GM19043 (cell line): Measurements from ENCODE around the gene ADCY5.

Experiments used
- ATAC-seq: cut with Tn5 transposase; IDR thresholded peaks from one replicate; pipeline ENCODE4 v1.9.1; 2021; ENCODE audit warnings: low read depth; ENCODE audit not compliant: unreplicated experiment

ADCY5 gene

DNA sequence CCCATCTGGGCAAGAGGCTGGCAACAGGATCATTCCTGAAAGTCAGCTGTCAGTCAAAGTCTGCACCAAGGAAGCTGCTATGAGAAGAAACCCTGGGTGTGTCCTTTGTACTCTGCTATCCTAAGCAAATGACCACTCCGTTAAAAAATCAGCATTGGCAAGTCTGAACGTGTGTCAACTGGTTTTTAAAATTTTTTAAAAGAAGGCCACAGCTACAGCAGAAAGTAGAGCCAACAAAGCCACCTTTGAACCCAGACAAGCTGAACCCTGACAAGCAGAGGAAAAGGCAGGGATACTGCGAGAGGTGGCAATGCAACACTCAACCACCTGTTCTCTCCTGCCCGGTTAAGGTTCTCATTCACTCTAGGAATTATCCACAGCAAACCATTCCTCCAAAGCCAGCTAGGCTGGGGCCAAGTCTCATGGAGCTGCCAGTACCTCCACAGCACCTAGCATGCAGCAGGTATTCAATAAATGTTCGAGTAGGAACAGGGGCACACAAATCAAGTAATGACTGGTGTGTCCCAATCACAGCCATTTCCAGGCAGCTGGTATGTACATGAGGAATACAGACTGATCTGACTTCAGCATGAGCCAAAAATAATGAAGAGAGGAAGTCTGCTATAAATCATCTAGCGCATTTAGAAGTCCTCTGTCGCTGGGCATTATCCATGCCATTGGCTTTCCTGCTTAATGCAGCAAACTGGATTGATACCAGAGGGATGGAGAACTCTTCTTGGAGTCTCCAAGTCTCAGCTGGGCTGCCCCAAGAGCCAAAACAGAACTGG lies 76.0 kb downstream of the ADCY5 start:
- no peak for ATAC-seq

GRCh38 chr3:123371859-123372685 lies 76.8 kb downstream of the ADCY5 start:
- no peak for ATAC-seq

DNA sequence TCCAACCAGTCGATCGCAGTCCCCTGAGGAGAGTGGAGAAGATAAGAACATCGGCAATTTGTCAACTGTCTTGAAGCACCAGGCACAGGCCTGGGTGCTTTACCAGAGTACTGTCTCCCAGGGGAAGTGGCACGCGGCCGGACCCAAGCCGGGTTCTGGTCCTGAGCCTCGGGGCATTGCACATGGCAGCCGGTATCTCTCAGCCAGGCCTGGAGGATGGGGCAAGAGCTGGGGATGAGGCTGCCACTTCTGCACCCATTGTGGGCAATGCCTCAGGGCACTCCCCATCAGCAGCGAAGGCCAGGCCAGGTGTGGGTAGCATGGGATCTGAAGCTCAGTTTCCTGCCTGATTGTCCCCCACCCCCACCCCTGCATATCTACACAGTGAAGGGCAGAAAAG lies 77.5 kb downstream of the ADCY5 start:
- no peak for ATAC-seq

- no peak for ATAC-seq
These were observed 78.1 kb downstream of the ADCY5 start for GRCh38 chr3:123370819-123371218.

DNA sequence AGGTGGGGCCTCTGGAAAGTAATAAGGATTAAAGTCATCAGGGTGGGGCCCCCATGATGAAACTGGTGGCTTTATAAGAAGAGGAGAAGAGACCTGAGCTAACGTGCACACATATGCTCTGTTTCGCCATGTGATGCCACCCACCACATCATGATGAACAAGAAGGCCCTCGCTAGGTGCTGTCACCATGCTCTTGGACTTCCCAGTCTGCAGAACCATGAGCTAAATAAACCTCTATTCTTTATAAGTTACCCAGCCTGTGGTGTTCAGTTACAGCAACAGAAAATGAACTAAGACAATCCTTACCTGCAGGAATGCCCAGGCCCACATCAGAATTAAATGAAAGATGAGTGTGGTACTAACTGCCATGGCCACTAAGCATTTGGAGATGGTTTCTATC lies 79.8 kb downstream of the ADCY5 start:
- ATAC-seq: no peak

DNA sequence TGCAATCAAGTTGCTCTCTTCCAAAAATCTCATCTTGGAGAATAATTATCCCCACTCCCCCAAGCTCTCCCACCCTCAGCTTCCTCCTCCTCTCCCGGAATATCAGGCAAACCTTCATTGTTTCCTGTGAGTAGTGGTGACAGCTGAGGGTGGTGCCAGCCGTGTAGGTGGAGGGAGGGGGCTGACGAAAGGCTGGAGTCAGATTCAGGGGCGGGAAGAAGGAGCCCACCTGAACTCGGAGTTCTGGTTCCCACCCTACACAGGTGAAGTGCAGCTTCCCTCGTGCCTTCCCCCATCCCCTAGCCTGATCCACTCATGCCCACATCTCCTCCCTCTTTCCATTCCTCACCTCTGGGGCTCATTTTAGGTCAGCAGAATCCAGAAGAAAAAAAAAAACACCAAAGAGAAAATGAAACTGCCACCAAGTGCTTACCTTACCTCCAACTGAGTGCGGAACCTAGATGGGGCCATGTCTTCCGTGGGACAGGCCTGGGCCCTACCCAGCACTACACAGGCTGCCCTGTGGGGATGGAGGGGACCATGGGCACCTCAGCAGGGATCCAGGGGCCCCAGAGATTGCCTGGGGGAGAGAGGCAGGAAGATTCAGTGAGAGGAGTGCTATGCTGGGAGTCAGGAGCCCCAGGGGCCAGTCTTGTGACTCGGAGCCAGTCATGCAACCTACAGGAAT lies 81.3 kb downstream of the ADCY5 start:
- no peak for ATAC-seq

DNA sequence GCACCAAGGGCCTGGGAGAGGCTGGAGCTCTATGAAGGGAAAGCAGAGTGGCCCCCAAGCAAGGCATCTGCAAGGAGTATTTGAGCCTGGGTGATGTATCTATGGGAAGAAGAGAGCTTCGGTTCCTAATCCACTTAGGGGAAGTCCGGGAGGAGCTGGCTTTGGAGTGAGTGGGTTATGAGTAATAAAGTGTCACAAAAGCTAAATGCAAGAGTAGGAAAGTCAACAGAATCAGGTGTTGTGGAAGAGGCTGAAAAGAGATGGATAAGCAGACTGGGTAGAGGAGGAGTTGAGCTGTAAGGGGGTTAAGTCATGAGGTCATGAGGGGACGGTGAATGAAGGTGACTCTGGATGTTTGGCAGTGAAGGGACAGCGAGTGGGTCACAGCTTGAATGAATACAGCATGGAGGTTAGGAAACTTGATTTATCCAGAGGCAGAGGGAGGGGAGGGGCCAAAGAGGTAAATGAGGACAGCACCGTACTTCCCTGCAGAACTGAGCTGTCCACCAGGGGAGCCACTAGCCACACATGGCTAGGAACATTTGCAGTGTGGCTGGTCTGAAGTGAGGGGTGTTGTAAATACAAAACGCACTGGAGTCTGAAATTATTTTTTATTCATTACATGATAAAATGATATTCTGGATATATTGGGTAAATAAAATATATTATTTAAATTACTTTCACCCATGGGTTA lies 83.3 kb downstream of the ADCY5 start:
- ATAC-seq: no peak

GRCh38 chr3:123361071-123361470 lies 87.8 kb downstream of the ADCY5 start:
- ATAC-seq: no peak

DNA sequence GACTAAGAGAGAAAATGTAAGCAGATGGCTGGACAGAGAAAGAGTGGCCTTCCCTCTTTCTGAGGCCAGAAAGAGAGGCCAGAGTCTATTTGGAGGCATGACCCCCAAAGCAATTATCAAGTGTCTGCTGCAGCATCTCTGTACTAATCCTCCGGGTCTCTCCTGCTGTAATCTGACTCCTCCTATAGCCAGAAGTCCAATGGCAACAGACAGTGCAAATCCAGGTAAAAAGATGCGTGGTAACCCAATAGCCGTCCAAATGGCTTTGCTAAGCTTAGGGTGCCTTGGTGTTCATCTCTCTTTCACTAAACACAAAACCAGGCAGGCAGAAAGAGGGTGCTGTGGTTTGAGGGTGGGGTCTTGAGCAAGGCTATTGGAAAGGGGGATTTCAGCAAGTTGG lies 91.6 kb downstream of the ADCY5 start:
- no peak for ATAC-seq

DNA sequence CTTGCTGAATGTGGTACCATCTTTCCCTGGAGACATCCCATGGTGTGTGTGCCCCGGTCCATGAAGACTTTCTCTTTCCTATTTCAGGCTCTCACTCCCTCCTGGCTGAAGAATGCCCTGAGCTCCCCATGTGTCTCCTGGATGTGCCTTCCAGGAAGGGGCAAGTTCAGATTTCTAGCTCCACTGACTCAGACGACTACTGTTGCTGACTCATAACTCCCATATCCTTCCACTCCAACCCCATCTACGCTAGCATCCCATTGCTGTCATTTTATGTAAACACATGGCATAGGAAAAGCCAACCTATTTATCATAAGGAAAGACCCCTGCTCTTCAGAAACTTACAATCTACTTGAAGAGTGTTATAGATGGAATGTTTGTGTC lies 95.0 kb downstream of the ADCY5 start:
- no peak for ATAC-seq

GRCh38 chr3:123353227-123353849 lies 95.6 kb downstream of the ADCY5 start:
- ATAC-seq: no peak

- ATAC-seq: no peak
These were observed 96.7 kb downstream of the ADCY5 start for GRCh38 chr3:123352134-123352554.

- no peak for ATAC-seq
These were observed 97.4 kb downstream of the ADCY5 start for GRCh38 chr3:123351501-123351900.

GRCh38 chr3:123350971-123351370 lies 97.9 kb downstream of the ADCY5 start:
- no peak for ATAC-seq

DNA sequence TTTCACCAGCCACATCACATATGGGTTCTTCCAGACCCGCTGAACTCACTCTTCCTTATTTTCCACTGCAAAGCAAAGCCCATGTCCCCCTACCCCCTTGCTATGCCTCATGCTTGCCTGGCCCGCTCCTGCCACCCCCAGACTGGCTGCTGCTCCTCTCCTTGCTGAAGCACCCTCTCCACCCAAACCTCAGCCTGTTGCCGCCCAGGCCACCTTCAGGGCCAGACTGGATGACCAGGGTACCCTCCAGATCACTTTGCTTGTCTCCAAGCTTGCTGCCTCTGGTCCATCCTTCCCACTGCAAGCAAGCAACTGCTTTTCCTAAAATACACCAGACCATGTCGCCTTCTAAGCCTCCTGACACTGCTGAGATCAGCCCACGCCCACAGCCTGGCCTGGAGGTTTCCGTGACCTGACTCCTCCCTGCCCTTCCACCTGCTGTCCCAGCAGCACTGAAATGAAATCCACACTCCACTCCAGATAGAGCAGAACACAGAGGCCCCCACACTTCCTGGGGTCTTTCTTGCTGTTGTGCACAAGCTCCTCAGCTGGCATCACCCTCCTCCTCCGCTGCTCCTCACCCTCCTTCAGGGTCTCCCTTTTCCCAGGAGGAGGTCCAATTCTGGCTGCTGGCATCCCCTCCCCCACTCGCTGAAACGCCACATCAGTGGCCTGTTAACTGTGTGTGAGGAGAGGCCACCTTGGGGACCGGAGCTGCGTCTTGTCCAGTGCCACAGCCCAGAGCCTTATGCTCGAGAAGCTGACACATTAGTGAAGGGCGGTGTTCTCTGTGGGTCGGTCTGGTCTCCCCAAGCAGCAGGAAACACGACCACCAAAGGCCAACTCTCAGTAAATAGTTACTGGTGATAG lies 99.1 kb downstream of the ADCY5 start:
- ATAC-seq: no peak

- no peak for ATAC-seq
These were observed 99.7 kb downstream of the ADCY5 start for GRCh38 chr3:123349201-123349535.

GRCh38 chr3:123348471-123349200 lies 100.3 kb downstream of the ADCY5 start:
- ATAC-seq: no peak

DNA sequence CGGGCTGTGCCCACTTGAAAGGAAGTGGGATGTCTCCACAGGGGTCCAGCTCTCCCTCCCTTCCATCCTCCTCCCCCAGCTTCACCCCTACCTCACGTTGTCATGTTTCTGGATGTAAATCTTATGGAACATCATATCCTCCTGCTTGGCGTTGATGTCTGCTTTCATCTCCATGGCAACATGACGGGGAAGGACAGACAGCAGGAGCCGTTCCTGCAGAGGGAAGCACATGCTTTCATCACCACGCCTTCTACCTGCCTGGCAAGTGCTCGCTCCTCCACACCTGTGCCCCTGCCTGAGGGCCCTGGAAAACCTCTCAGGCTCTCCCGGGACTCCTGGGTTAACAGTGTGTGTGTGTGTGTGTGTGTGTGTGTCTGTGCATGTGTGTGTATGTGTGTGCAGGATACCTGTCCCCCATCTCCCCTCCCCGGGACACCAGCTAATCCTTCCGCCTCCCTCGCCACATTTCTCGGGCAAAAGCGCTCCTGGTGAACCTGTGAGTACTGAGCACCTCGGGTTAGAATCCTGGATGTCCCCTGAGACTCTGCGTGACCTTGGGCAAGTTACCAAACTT lies 101.1 kb downstream of the ADCY5 start:
- no peak for ATAC-seq
